NCI-H2227 treated with DMSO at 0.1 percent for 48 hours (cell line): Measurements from ENCODE around the gene SNX1.
"Not testable (repeated sequence)": the region's sequence is repeated elsewhere in the genome, so short reads cannot be mapped to it uniquely, and the experiment has no call there.

Experiments used
- DNase-seq: peaks from one replicate; lab custom pipeline; 2025; lab: John Stamatoyannopoulos, UW

The SNX1 gene

GRCh38 chr15:64072812-64073211, 23.0 kb upstream of the SNX1 start:
- no peak for DNase-seq

- DNase-seq: not testable (repeated sequence)
These were observed 22.3 kb upstream of the SNX1 start for GRCh38 chr15:64073496-64073895.

DNA sequence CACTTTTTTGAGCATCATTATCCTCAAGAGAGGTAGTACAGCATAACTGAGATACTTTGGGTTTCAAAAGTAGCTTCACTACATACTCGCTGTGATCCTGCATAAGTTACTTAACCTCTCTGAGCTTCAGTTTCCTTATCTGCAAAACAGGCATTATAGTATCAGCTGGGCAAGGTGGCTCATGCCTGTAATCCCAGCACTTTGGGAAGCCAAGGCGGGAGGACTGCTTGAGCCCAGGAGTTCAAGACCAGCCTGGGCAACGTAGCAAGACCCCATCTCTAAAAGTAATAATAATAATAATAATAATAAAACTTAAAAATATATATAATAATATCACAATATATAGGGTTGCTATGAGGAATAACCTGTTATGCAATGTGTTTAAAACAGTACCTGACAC, 13.0 kb upstream of the SNX1 start:
- DNase-seq: no peak

DNA sequence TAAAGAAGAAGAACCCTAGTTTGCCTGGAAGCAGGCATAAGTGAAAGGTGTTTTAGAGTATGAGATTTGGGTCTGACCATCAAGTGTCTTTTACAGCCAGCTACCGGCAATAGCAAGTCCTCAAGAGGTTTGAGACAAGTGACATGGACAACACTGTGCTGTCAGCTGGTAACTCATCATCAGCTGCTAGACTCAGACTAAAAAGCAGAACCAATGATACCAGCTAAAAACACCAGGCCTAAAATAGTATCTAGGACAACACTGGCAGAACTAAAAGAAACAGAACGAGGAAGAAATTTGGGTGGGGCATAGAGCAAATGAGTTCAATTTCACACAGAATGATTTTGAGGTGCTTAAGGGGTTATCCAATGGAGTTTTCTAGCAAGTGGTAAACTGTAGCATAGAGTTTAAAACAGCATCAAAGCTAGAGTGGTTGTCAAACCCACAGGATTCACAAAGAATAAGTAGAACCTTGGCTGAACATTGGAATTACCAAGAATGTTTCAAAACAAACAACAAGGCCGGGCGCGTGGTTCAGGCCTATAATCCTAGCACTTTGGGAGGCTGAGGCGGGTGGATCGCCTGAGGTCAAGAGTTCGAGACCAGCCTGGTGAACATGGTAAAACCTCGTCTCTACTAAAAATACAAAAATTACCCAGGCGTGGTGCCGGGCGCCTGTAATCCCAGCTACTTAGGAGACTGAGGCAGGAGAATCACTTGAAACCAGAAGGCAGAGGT, 6.1 kb upstream of the SNX1 start:
- DNase-seq: no peak

GRCh38 chr15:64090527-64090926, 5.3 kb upstream of the SNX1 start:
- no peak for DNase-seq

- no peak for DNase-seq
These were observed 3.5 kb upstream of the SNX1 start for GRCh38 chr15:64092075-64092820.

DNA sequence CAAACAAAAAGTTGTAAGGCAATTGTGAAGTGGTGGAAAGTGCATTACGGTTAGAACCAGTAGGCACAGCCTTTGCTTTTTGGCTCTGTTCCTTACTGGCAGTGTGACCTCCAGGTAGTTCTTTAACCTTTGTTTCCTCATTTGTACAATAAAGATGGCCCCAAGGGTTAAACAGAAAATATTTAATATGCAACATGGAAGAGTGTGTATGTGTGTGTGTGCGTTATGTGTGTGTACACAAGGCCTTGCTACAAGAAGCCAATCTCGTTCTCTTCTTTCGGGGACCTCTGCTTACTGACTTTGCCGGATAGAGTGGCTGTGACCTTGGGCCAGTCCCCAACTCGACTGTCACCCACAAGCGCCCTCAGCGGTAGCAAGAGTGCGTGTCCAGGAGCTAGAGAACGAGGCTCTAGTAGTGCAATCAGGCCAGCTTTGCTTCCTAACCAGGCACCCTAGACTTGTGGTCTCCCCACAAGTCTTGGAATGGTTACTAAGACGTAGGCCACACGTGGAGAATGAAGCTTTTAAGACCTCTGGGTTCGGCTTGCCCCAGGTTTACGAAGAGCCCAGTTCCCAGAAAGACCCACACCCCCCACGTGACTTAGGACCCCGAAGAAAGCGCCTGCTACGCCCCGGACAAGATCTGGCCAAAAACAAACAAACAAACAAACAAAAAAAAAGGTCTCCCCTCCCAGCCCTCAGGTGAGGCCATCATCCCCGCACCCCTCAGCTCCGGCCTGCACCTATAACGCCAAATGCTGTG, 2.7 kb upstream of the SNX1 start:
- DNase-seq: peak; percentile 30

GRCh38 chr15:64093627-64094417, 2.0 kb upstream of the SNX1 start, which contains the start of gene CIAO2A:
CIAO2A (minus strand) TSS chr15:64093838; CDS start chr15:64093768, 70 bp downstream.
- DNase-seq: peak; percentile 94

DNA sequence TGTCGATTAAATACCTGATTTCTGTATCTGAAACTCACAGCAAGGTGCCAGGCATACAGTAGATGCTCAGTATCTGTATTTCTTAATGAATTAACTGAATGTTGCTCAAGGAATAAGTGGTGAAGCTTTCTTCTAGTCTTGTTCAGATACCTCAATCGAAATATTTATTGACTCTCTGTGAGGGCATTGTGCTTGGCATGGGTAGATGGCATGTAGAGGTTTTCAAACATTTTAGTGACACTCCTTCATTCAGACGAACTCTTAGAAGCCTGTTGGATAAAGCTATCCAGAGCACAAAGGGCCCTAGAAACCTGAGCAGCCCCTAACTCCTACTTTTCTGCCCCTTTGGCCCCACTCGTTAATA, 369 bp upstream of the SNX1 start:
- no peak for DNase-seq

DNA sequence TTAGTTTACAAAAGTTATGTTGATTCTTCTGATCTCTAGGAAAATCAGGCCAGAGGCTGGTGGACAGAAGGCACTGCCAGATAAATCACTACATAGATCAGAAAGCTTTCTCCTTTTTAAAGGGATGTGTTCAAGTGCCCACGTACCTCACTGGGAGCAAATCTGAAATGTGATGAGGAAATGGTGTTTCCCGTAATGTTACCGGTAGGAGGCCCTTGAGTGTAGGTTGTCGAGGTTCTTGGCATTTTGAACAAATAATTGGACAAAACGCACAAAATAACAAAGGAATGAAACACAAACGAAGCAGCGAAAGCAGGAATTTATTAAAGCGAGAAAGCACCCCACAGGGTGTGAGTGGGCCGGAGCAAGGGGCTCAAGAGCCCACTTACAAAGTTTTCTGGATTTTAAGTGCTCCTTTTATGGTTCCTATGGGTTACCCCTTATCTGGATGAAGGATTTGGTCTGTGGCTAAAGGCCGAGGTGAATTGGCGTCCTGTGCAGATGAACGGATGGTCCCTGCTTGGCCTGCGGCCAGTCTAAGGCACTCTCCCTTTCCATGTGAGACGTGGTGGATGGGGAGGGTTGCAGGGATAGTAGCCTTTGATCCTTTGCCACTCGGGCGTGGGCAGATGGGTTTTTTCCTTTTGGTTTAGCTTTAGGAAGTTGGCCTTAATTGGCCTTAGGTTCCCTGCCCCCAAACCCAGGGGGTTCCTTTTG, 1.0 kb downstream of the SNX1 start:
- no peak for DNase-seq

- DNase-seq: no peak
These were observed 3.6 kb downstream of the SNX1 start for GRCh38 chr15:64099379-64099778.

- no peak for DNase-seq
These were observed 5.2 kb downstream of the SNX1 start for GRCh38 chr15:64100958-64101357.

- no peak for DNase-seq
These were observed 6.7 kb downstream of the SNX1 start for GRCh38 chr15:64102497-64102896.

DNA sequence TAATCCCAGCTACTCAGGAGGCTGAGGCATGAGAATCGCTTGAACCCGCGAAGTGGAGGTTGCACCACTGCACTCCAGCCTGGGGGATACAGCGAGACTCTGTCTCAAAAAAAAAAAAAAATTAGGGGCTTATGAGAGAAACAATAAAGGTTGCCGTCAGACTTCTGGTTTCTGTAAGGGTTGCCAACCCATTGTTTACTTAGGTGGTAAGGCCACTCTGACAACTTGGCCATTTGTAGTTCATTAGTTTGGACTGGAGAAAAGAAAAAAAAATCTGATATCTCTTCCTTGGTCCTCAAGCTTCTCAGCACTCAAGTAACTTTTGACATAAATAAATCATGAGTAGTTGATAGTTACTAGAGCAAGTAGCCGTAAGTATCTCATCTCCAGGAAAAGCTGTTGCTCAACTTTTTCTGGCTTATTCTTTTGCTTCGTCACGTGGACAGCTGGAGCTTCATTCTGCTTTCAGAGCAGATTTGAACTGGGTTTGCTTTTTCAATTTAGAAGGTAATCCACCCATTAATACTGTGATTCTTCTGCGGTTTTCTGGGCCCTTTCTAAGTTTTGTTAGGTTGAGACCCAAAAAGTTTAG, 9.4 kb downstream of the SNX1 start:
- DNase-seq: no peak

GRCh38 chr15:64107337-64107736, 11.6 kb downstream of the SNX1 start:
- no peak for DNase-seq

DNA sequence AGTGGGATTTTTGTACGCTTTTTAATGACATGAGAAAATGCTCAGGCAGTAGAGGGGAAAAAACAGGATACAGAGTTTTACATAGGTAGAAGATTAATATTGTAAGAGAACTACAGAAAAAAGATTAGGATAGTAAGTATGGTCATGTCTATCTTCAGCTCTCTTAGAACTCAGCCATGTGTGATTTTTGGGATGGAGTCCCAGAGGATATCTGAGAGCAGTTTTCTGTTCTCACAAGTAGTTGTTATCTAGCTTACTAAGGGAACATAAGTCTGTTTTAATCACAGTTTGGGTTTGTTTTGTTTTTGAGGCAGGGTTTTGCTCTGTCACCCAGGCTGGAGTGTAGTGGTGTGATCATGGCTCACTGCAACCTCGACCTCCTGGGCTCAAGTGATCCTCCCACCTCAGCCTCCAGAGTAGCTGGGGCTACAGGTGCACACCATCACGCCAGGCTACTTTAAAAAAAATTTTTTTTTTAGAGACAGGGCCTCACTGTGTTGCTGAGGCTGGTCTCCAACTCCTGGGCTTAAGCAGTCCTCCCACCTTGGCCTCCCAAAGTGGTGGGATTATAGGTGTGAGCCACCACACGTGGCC, 14.4 kb downstream of the SNX1 start:
- DNase-seq: not testable (repeated sequence)

DNA sequence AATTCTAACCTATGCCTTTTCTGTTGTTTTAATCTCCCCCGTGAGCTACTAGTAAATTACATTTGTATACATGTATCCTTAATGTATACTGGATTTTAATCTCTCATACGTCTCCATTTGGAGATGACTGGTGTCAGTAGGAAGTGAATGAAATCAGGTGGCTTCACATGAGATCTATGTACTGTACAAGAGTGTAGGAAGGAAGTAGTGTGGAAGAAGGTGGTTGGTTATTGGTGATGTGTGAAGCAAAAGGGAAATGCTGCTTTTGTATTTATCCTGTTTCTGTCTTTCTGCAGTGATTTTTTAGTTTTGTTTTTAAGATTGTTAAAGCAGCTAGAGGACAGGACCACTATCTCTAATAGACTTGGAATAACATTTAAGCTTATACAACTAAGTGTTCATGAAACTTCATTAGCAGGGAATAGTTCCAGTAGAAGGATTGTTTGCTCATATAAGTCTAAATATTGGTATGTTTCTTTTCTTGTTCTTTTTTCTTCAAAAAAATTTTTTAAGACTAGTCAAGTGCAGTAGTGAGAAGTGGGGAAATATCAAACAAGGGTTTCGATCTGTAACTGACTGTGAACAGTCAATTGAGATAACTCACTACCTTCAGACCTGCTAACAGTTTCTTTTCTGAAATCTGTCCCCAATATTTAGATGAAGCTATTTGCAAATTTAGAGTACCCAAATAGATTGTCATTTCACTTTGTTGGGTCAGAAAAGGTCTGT, 15.3 kb downstream of the SNX1 start:
- DNase-seq: no peak

- no peak for DNase-seq
These were observed 15.9 kb downstream of the SNX1 start for GRCh38 chr15:64111679-64112050.

DNA sequence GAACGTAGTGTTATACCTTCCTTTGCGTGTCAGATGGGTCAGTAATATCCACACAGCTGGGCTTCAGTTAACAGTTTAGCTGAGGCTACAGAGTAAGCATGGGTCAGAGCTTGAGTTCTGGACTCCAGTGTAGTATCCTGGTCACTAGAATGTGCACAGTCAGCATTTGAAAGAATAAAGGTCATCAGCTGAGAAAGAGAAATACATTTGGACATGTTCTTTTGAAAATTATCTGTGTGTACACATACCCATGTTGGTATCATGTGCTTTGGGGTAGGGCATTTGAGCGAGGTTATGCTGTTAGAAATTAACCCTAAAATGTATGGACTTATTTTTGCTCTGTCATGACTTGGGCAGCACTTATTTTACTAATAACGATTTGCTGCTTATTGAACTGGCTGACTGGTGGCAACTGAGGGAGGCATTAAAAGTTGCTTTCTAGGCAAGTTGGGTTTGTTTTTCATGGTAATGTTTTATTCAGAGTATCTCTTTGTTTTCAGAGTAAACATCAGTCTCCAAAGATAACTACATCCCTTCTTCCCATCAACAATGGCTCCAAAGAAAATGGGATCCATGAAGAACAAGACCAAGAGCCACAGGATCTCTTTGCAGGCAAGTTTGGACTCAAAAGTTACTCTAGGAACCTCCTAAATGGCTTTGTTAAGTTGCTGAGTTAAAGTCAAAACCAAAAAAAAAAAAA, 16.4 kb downstream of the SNX1 start:
- DNase-seq: no peak
